Smooth muscle cell (in vitro differentiated cells): ENCODE measurements around the gene MCAT. TPM values are rescaled to one million over a fixed set of nuclear protein-coding genes. Genes with fewer than 3 reads are reported as not detected.

Source experiments
- DNase-seq: peaks from one replicate; lab custom pipeline; 2025; ENCODE audit not compliant: unreplicated experiment; lab: John Stamatoyannopoulos, UW
- H2AFZ ChIP-seq: fragments of 200-600 bp; sonication (generic); 2 replicates; pipeline ENCODE4 v1.6.0; 2016; ENCODE audit warnings: antibody characterized with exemption, low read depth, mild to moderate bottlenecking
- H3F3A ChIP-seq: fragments of 200-600 bp; sonication (generic); 2 replicates; pipeline ENCODE4 v1.6.0; 2017; ENCODE audit warnings: antibody characterized with exemption, low read depth
- H3K27ac ChIP-seq: fragments of 200-600 bp; sonication (generic); 2 replicates; pipeline ENCODE4 v1.5.1; 2016; ENCODE audit warnings: low read depth, mild to moderate bottlenecking
- H3K27me3 ChIP-seq: fragments of 200-600 bp; sonication (generic); 2 replicates; pipeline ENCODE4 v1.6.1; 2016; ENCODE audit warnings: low read depth, mild to moderate bottlenecking
- H3K36me3 ChIP-seq: fragments of 200-600 bp; sonication (generic); 2 replicates; pipeline ENCODE4 v1.5.1; 2016; ENCODE audit warnings: low read depth
- H3K4me1 ChIP-seq: fragments of 200-600 bp; sonication (generic); 2 replicates; pipeline ENCODE4 v1.5.1; 2016; ENCODE audit warnings: low read depth
- H3K4me2 ChIP-seq: fragments of 200-600 bp; sonication (generic); 2 replicates; pipeline ENCODE4 v1.6.0; 2016; ENCODE audit warnings: mild to moderate bottlenecking
- H3K4me3 ChIP-seq: fragments of 200-600 bp; sonication (generic); 2 replicates; pipeline ENCODE4 v1.5.1; 2016; ENCODE audit warnings: mild to moderate bottlenecking
- H3K79me2 ChIP-seq: fragments of 200-600 bp; sonication (generic); 2 replicates; pipeline ENCODE4 v1.6.0; 2016; ENCODE audit warnings: low read depth, mild to moderate bottlenecking
- H3K9ac ChIP-seq: fragments of 200-600 bp; sonication (generic); 2 replicates; pipeline ENCODE4 v1.6.0; 2016; ENCODE audit warnings: low read depth
- H3K9me3 ChIP-seq: fragments of 200-600 bp; sonication (generic); replicated peaks from 2 replicates; pipeline ENCODE4 v1.5.1; 2016; ENCODE audit warnings: low read depth
- H4K20me1 ChIP-seq: fragments of 200-600 bp; sonication (generic); 2 replicates; pipeline ENCODE4 v1.6.0; 2016; ENCODE audit warnings: low read depth
- WGBS: methylation state at CpG from one replicate; pipeline ENCODE4 v1.1.7; 2016; ENCODE audit warnings: low lambda C conversion rate; 5-methylcytosine and 5-hydroxymethylcytosine counted together
- polyA plus RNA-seq: library from polyadenylated mRNA; unstranded; fragments of >200 nt; fragmentation: Nextera tagmentation; extraction: Ambion mirVana; gene quantifications from 2 replicates; pipeline ENCODE4 v1.2.1, GENCODE V29; 2016
- total RNA-seq: library from RNA; depleted of rRNA; stranded (reverse); fragments of >200 nt; gene quantifications from 2 replicates; pipeline ENCODE4 v1.2.3, GENCODE V29; 2014
- TF ChIP-seq, protein P1 (sequence below): fragments of 200-600 bp; sonication (generic); IDR thresholded peaks from 2 replicates; pipeline ENCODE4 v1.5.1; 2017; ENCODE audit warnings: borderline replicate concordance, mild to moderate bottlenecking, antibody characterized with exemption; ENCODE audit not compliant: insufficient read depth, poor library complexity, severe bottlenecking

Gene MCAT
- total and polyA plus RNA-seq, 2 experiments from 2014 or later: 9.3 to 16.1 TPM

- H4K20me1 ChIP-seq: no peaks in the 10 kb centered on the region
- no peak for DNase-seq
- WGBS: 78% methylated on average over 3 of the region's 3 CpGs
- H3K4me3 ChIP-seq: no peak overlapping the region
- H2AFZ ChIP-seq: no peak overlapping the region
- no peak overlapping the region for H3K27ac ChIP-seq
- H3K4me1 ChIP-seq: peaks cover 6% of the 10 kb centered on the region
- TF ChIP-seq, protein P1, sequence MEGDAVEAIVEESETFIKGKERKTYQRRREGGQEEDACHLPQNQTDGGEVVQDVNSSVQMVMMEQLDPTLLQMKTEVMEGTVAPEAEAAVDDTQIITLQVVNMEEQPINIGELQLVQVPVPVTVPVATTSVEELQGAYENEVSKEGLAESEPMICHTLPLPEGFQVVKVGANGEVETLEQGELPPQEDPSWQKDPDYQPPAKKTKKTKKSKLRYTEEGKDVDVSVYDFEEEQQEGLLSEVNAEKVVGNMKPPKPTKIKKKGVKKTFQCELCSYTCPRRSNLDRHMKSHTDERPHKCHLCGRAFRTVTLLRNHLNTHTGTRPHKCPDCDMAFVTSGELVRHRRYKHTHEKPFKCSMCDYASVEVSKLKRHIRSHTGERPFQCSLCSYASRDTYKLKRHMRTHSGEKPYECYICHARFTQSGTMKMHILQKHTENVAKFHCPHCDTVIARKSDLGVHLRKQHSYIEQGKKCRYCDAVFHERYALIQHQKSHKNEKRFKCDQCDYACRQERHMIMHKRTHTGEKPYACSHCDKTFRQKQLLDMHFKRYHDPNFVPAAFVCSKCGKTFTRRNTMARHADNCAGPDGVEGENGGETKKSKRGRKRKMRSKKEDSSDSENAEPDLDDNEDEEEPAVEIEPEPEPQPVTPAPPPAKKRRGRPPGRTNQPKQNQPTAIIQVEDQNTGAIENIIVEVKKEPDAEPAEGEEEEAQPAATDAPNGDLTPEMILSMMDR: no peak
- H3K79me2 ChIP-seq: peaks cover 14% of the 10 kb centered on the region
- no peaks in the 10 kb centered on the region for H3F3A ChIP-seq
- H3K4me2 ChIP-seq: no peak overlapping the region
- H3K36me3 ChIP-seq: no peaks in the 10 kb centered on the region
- H3K27me3 ChIP-seq: no peaks in the 10 kb centered on the region
- H3K9ac ChIP-seq: no peak overlapping the region
- H3K9me3 ChIP-seq: no peaks in the 10 kb centered on the region
These were observed 1.8 kb upstream of the MCAT start for GRCh38 chr22:43144949-43145348.

GRCh38 chr22:43136801-43137200 lies 6.4 kb downstream of the MCAT start:
- Histone ChIP-seq H3K9me3 (no peaks in the 10 kb centered on the region), H3K27me3 (no peaks in the 10 kb centered on the region), H3F3A (no peaks in the 10 kb centered on the region), H4K20me1 (no peaks in the 10 kb centered on the region), H3K27ac (no peak overlapping the region), H3K36me3 (no peaks in the 10 kb centered on the region), H3K9ac (no peak overlapping the region), H3K79me2 (peaks cover 3% of the 10 kb centered on the region), H3K4me1 (peaks cover under 1% of the 10 kb centered on the region), H3K4me3 (no peak overlapping the region), H3K4me2 (no peak overlapping the region), H2AFZ (no peak overlapping the region)
- no peak for DNase-seq
- TF ChIP-seq, protein P1: no peak
- 93% methylated on average over 10 of the region's 10 CpGs for WGBS

- Histone ChIP-seq H3K27ac (no peak overlapping the region), H3K4me1 (no peaks in the 10 kb centered on the region), H2AFZ (no peak overlapping the region), H3K27me3 (no peaks in the 10 kb centered on the region), H3F3A (no peaks in the 10 kb centered on the region), H3K9me3 (no peaks in the 10 kb centered on the region), H3K4me2 (no peak overlapping the region), H3K4me3 (no peak overlapping the region), H3K79me2 (no peaks in the 10 kb centered on the region), H3K36me3 (no peaks in the 10 kb centered on the region), H4K20me1 (no peaks in the 10 kb centered on the region), H3K9ac (no peak overlapping the region)
- DNase-seq: no peak
- 67% methylated on average over 9 of the region's 9 CpGs for WGBS
- TF ChIP-seq, protein P1: peak; percentile 49
These were observed 6.9 kb downstream of the MCAT start for GRCh38 chr22:43136255-43136654.

DNA sequence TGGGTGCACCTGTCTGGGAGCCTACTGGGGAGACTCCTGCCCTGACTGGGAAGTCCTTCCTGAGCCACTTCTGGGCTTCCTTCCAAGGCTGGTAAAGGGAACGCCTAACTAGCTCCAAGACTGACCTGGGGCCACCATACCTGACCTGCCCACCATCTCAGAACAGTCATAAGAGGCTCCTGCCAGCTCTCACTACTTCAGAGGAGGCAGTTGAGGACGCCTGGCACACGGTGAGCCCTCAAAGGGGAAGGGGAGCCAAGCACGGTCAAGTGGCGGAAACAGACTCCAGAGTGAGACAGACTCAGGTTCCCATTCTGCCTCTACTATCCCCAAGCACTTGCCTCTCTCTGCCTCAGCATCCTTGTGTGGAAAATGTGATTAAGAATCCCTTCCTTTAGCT lies 7.6 kb downstream of the MCAT start:
- TF ChIP-seq, protein P1: no peak
- Histone ChIP-seq H3K4me2 (no peak overlapping the region), H3K36me3 (no peaks in the 10 kb centered on the region), H3K27me3 (no peaks in the 10 kb centered on the region), H3K4me1 (no peaks in the 10 kb centered on the region), H3F3A (no peaks in the 10 kb centered on the region), H3K9ac (no peak overlapping the region), H3K4me3 (no peak overlapping the region), H3K79me2 (no peaks in the 10 kb centered on the region), H4K20me1 (no peaks in the 10 kb centered on the region), H2AFZ (no peak overlapping the region), H3K27ac (no peak overlapping the region), H3K9me3 (no peaks in the 10 kb centered on the region)
- no peak for DNase-seq
- 93% methylated on average over 5 of the region's 5 CpGs for WGBS
